Stimulated activated effector memory CD8-positive, alpha-beta T cell treated with anti-CD3 and anti-CD28 coated beads, Interleukin-12 subunit alpha, Interleukin-12 subunit beta, amount 100 ng/mL, for 72 hours (primary cell): ENCODE data around the gene FKBP8.
"Not testable (repeated sequence)": the region's sequence is repeated elsewhere in the genome, so short reads cannot be mapped to it uniquely, and the experiment has no call there.

Experiments
- ATAC-seq: fragments of 150-1000 bp; cut with Tn5 transposase; 2 replicates; pipeline ENCODE4 v1.10.0; 2021
- DNase-seq, 2 donors: peaks; one replicate each; pipeline ENCODE4 v3.0.0; 2021 to 2022; ENCODE audit warnings: low spot score in 2 of 2
- H3K27ac Mint-ChIP-seq: one replicate; pipeline ENCODE4 v1.8.0; 2022; ENCODE audit warnings: mild to moderate bottlenecking, mixed read lengths
- H3K36me3 Mint-ChIP-seq: one replicate; pipeline ENCODE4 v1.8.0; 2022; ENCODE audit warnings: mild to moderate bottlenecking, mixed read lengths
- H3K4me1 Mint-ChIP-seq: one replicate; pipeline ENCODE4 v1.8.0; 2022; ENCODE audit warnings: mixed read lengths
- H3K4me3 Mint-ChIP-seq: one replicate; pipeline ENCODE4 v1.8.0; 2022; ENCODE audit warnings: mild to moderate bottlenecking, mixed read lengths
- H3K9me3 Mint-ChIP-seq: one replicate; pipeline ENCODE4 v1.8.0; 2022; ENCODE audit warnings: mixed read lengths

The FKBP8 gene

DNA sequence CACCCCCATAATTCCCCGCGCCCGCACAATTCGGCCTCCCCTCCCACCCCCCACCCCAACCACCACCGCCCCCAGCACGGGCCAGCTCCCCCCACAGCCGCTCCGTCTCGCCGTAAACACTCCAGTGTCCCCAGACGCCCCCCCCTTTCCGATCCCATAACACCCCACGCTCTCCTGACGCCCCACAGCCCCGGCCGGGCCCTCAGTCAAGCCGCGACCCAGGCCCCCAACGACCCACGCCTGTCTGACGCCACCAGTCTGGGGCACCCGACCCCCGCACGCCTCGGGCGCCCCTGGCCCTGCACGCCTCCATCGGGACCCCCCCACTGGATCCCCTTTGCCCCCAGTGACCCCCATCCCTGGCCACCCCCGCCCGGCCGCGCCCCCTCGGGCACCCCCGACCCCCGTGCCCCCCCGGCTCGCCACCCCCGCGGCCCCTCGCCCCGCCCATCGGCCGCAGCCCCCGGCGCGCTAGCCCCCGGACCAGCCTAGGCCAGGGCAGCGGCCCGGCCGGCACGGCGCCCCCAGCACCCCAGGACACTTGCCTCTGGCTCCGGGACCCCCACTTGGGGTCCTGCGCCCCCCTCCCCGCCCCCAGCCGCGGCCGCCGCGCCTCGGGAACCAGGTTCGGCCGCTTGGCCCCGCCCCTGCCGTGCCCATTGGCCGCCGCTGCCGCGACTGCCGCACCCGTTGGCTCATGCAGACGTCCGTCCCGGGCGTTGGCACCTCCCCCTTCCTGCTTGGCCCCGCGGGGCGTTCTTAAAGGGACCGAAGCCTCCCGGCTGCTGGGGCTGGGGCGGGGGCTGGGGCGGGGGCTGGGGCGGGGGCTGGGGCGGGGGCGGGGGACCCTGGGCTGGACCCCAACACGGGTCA, at the start of gene FKBP8:
FKBP8 (minus strand) TSS at position 633 of the 873 bp plus-strand sequence. CDS start 1,603 bp downstream, outside the sequence.
- H3K36me3 Mint-ChIP-seq = peaks cover 65% of the 10 kb centered on the region
- H3K9me3 Mint-ChIP-seq = no peaks in the 10 kb centered on the region
- H3K4me1 Mint-ChIP-seq = peaks cover 32% of the 10 kb centered on the region
- H3K27ac Mint-ChIP-seq = peak within 1 kb of the TSS; percentile 97
- ATAC-seq (peak; percentile 94), DNase-seq (peak; percentile 92 to 98)
- H3K4me3 Mint-ChIP-seq = peak within 1 kb of the TSS; percentile 94

DNA sequence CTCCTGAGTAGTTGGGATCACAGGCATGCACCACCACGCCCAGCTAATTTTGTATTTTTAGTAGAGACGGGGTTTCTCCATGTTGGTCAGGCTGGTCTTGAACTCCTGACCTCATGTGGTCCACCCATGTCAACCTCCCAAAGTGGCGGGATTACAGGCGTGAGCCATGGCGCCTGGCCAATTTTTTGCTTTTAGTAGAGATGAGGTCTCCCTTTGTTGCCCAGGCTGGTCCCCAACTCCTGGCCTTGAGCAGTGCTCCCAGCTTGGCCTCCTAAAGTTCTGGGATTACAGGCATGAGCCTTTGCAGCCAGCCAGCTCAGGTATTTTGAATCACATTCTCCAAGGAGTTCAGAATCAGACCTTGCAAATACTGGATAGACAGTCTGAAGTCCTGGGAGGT, 49.4 kb upstream of the FKBP8 start:
- not testable (repeated sequence) for ATAC-seq, H3K4me3 Mint-ChIP-seq, DNase-seq, H3K27ac Mint-ChIP-seq, H3K9me3 Mint-ChIP-seq
- peaks cover 34% of the 10 kb centered on the region for H3K36me3 Mint-ChIP-seq
- peaks cover 46% of the 10 kb centered on the region for H3K4me1 Mint-ChIP-seq

- DNase-seq (no peak), ATAC-seq (no peak)
- Mint-ChIP-seq H3K4me3 (peak overlapping the region; percentile 84), H3K4me1 (peaks cover 49% of the 10 kb centered on the region), H3K36me3 (peaks cover 34% of the 10 kb centered on the region), H3K9me3 (no peaks in the 10 kb centered on the region), H3K27ac (no peak overlapping the region)
These were observed 48.5 kb upstream of the FKBP8 start for GRCh38 chr19:18591735-18592385.

DNA sequence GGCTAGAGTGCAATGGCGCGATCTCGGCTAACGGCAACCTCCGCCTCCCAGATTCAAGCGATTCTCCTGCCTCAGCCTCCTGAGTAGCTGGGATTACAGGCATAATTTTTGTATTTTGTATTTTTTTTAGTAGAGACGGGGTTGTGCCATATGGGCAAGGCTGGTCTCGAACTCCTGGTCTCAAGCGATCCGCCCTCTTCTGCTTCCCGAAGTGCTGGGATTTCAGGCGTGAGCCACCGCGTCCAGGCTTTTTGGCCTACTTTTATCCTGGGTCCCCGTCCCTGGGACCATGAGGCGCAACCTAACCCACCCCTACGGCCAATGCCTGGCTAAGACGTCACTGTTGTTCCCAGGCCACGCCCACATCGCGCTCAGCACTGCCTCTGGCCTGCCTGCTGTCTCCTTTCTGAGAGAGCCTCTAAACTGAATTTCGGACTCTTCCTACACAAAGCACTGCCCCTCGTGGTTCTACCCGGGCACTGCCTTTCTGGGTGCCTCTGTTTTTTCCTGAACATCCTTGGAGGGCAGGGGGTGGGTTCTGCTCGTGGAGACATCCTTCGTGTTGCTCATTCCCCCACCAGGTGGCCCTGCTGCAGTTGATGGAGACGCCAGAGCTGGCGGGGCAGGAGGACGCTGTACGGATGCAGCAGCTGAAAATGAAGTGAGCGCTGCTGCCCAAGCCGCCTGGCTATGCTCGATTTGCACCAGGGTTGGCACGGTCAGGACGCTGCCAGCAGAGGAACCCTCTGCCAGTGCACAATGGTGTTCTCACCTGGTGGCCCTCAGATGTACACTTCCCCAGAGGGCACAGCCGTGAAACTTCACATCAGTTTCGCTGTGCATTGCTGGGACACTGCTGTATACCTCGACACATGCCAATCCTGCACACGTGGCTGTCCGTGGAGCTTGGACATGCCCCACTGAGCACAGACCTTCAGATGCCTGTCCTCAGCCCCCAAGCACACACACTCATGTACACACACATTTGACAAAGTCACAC, 47.2 kb upstream of the FKBP8 start:
- no peak for ATAC-seq
- Mint-ChIP-seq H3K27ac (peak overlapping the region; percentile 94), H3K36me3 (peaks cover 34% of the 10 kb centered on the region), H3K9me3 (no peaks in the 10 kb centered on the region), H3K4me1 (peaks cover 52% of the 10 kb centered on the region), H3K4me3 (peak overlapping the region; percentile 84)
- DNase-seq = no peak

GRCh38 chr19:18589380-18590272, 46.3 kb upstream of the FKBP8 start:
- Mint-ChIP-seq H3K27ac (peak overlapping the region; percentile 94), H3K4me3 (peak overlapping the region; percentile 84), H3K9me3 (no peaks in the 10 kb centered on the region), H3K4me1 (peaks cover 48% of the 10 kb centered on the region), H3K36me3 (peaks cover 34% of the 10 kb centered on the region)
- DNase-seq (peak in 1 of 2 donors; percentile 62), ATAC-seq (peak; percentile 75)

- peak within 1 kb of the TSS; percentile 94 for H3K27ac Mint-ChIP-seq
- DNase-seq (peak; percentile 83 to 93), ATAC-seq (peak; percentile 87)
- H3K4me1 Mint-ChIP-seq = peaks cover 41% of the 10 kb centered on the region
- peaks cover 34% of the 10 kb centered on the region for H3K36me3 Mint-ChIP-seq
- H3K4me3 Mint-ChIP-seq = peak within 1 kb of the TSS; percentile 84
- no peaks in the 10 kb centered on the region for H3K9me3 Mint-ChIP-seq
These were observed 45.4 kb upstream of the FKBP8 start, which contains the start of gene REX1BD for GRCh38 chr19:18588611-18589379. Gene REX1BD, plus strand, starts transcription at chr19:18588798. Its CDS starts 4 bp downstream, at chr19:18588802.

- ATAC-seq (peak; percentile 5), DNase-seq (no peak)
- Mint-ChIP-seq H3K36me3 (peaks cover 34% of the 10 kb centered on the region), H3K4me1 (peaks cover 34% of the 10 kb centered on the region), H3K4me3 (peak overlapping the region; percentile 84), H3K9me3 (no peaks in the 10 kb centered on the region), H3K27ac (peak overlapping the region; percentile 94)
These were observed 44.7 kb upstream of the FKBP8 start for GRCh38 chr19:18587962-18588610.

DNA sequence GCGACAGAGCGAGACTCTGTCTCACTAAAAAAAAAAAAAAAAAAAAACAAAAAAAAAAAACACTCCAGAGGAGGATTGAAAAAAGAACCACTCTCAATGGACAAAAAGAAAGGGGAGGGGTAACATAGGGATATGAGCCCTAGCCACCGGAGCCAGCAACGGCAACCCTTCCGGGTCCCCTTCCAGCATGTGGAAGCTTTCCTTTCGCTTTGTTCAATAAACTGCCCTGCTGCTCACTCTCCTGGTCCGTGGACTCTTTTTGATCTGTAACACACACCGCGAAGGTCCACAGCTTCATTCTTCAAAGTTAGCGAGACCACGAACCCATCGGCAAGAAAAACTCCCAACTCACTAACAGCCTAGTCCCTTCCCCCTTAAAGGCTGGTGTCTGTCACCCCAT, 44.2 kb upstream of the FKBP8 start:
- peak overlapping the region; percentile 94 for H3K27ac Mint-ChIP-seq
- peaks cover 33% of the 10 kb centered on the region for H3K4me1 Mint-ChIP-seq
- H3K36me3 Mint-ChIP-seq = peaks cover 34% of the 10 kb centered on the region
- no peak for ATAC-seq
- H3K4me3 Mint-ChIP-seq = peak overlapping the region; percentile 84
- no peaks in the 10 kb centered on the region for H3K9me3 Mint-ChIP-seq
- DNase-seq = no peak

DNA sequence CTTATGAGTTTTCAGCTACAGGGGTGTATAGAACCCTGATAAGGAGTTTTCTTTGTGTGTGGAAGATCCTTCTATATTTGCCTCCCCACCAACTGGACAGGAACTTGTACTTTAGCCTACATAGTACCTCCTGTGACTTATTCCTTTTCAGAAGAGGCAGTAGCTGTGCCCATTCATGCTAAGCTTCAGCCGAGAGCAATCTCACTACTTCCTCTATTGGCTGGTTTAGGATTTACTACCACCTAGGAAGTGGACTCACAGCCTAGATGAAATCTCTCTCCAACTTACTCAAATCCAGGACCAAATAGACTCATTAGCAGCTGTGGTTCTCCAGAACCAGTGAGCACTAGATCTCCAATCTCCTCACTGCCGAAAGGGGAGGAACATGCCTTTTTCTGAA, 42.9 kb upstream of the FKBP8 start:
- Mint-ChIP-seq H3K27ac (no peak overlapping the region), H3K4me1 (peaks cover 33% of the 10 kb centered on the region), H3K4me3 (peak overlapping the region; percentile 84), H3K9me3 (no peaks in the 10 kb centered on the region), H3K36me3 (peaks cover 24% of the 10 kb centered on the region)
- DNase-seq (no peak), ATAC-seq (no peak)

DNA sequence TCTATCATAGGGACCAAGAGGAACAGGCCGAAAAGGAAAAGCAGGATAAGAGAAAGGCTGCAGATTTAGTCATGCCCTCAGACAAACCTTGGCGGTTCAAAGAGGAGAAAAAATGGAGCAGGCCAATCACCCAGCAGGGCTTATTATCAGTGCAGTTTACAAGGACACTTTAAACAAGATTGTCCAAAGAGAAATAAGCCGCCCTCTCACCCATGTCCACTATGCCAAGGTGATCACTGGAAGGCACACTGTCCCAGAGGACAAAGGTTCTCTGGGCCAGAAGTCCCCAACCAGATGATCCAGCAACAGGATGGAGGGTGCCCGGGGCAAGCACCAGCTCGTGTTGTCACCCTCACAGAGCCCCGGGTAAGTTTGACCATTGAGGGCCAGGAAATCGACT, 36.9 kb upstream of the FKBP8 start:
- Mint-ChIP-seq H3K9me3 (no peaks in the 10 kb centered on the region), H3K36me3 (peaks cover 32% of the 10 kb centered on the region), H3K27ac (no peak overlapping the region), H3K4me3 (no peak overlapping the region), H3K4me1 (peaks cover 2% of the 10 kb centered on the region)
- DNase-seq = no peak
- no peak for ATAC-seq

DNA sequence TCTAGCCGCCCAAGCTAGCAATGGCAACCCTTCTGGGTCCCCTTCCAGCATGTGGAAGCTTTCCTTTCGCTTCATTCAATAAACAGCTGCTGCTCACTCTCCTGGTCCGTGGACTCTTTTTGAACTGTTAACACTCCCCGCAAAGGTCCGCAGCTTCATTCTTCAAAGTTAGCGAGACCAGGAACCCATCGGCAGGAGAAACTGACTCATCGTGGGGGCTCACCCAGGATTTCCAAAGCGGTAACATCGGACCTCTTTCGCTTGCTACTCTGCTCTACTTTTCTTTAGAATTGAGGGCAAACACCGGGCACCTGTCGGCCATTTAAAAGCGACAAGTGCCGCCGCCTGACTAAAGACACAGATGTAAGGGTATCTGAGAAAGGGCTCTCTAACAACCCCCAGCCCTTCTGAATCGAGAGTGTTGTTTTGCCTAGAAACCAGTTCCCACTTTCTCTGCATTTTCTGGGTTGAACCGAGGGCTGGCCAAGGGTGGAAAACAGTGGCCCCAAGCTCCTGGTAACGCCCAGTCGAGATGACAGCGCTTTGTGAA, 34.1 kb upstream of the FKBP8 start:
- ATAC-seq (no peak), DNase-seq (no peak)
- Mint-ChIP-seq H3K27ac (no peak overlapping the region), H3K4me3 (no peak overlapping the region), H3K36me3 (peaks cover 61% of the 10 kb centered on the region), H3K4me1 (peaks cover 25% of the 10 kb centered on the region), H3K9me3 (no peaks in the 10 kb centered on the region)

DNA sequence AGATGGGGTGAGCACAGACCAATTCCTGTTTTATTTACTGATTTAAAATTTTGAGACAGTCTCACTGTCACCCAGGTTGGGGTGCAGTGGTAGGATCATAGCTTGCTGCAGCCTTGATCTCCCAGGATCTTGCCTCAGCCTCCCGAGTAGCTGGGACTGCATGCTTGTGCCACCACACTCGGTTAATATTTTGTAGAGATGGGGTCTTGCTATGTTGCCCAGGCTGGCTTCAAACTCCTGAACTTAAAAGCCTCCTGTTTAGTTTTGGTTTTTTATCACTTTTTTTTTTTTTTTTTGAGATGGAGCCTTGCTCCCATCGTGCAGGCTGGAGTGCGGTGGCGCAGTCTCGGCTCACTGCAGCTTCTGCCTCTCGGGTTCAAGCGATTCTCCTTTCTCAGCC, 33.0 kb upstream of the FKBP8 start:
- H3K9me3 Mint-ChIP-seq = no peaks in the 10 kb centered on the region
- H3K36me3 Mint-ChIP-seq = peaks cover 72% of the 10 kb centered on the region
- DNase-seq = no peak
- H3K4me1 Mint-ChIP-seq = peaks cover 34% of the 10 kb centered on the region
- no peak overlapping the region for H3K27ac Mint-ChIP-seq
- H3K4me3 Mint-ChIP-seq = no peak overlapping the region
- ATAC-seq = no peak
